ENCODE results near the gene MRPL36. TPM values are rescaled to one million over a fixed set of nuclear protein-coding genes. Genes with fewer than 3 reads are reported as not detected.

Gene MRPL36
- total and polyA plus RNA-seq, 2 donors (not counting 3 experiments of a cell fraction or from before 2014, with no cell fraction given) = 70.3 to 72.7 TPM

GRCh38 chr5:1827025-1827885, 27.6 kb upstream of the MRPL36 start:
- Histone ChIP-seq H3K9me1 (replicated peaks; ENCODE audit: control insufficient read depth, extremely low read depth, insufficient read depth, low read length) (no peaks in the 10 kb centered on the region), H3K9me3 (replicated peaks; ENCODE audit: control insufficient read depth, insufficient read depth, low read length) (no peaks in the 10 kb centered on the region), H3K4me1 (ENCODE audit: control insufficient read depth, extremely low read depth, insufficient read depth, low read length) (no peaks in the 10 kb centered on the region), H3K9ac (replicated peaks; ENCODE audit: extremely low read depth, insufficient read depth, low read length) (no peak overlapping the region), H3K27me3 (ENCODE audit: control insufficient read depth in 2 of 2, insufficient read depth in 2 of 2, low read length in 2 of 2) (no peaks in the 10 kb centered on the region), H3K4me2 (ENCODE audit: insufficient read depth, low read length) (no peak overlapping the region), H3K79me2 (ENCODE audit: control insufficient read depth, insufficient read depth, low read length) (no peaks in the 10 kb centered on the region), H3K27ac (ENCODE audit: insufficient read depth, low read depth, low read length) (no peak overlapping the region), H2AFZ (ENCODE audit: low read depth, low read length) (no peak overlapping the region), H3K36me3 (ENCODE audit: control insufficient read depth in 2 of 2, extremely low read depth in 1 of 2, insufficient read depth in 2 of 2, low read length in 2 of 2) (peaks cover 0 to 4% of the 10 kb centered on the region in 2 experiments), H3K4me3 (replicated peaks in 1 of 3; ENCODE audit: insufficient read depth in 1 of 3, low read depth in 1 of 3, low read length in 3 of 3) (no peak overlapping the region), H4K20me1 (replicated peaks; ENCODE audit: control insufficient read depth, extremely low read depth, insufficient read depth, low read length) (no peaks in the 10 kb centered on the region)
- BruUV-seq (replicated peaks) = no TSS peak
- intact Hi-C loops (cut with micrococcal nuclease) (no loop called here), dilution Hi-C loops (cut with MboI; ENCODE audit: extremely low pct_ligation_motif_present, low sequenced_read_pairs) (no loop called here)
- ChIA-PET CTCF (no interaction called here), POLR2A (no interaction called here)
- no peak for TF ChIP-seq GATA2 (IDR thresholded peaks at IDR 0.05; ENCODE audit: insufficient read depth, insufficient read length, low read depth, low read length)
- TF ChIP-seq CTCF (IDR thresholded peaks at IDR 0.05; ENCODE audit: extremely low read depth in 1 of 2, insufficient read depth in 1 of 2, low read depth in 1 of 2, low read length in 2 of 2) = no peak
- TF ChIP-seq MAX (IDR thresholded peaks at IDR 0.05; ENCODE audit: insufficient read depth, insufficient read length) = no peak
- TF ChIP-seq POLR2A (IDR thresholded peaks at IDR 0.05; ENCODE audit: low read depth, low read length) = no peak
- no peak for TF ChIP-seq FOS (IDR thresholded peaks at IDR 0.05; ENCODE audit: borderline replicate concordance, insufficient read depth, low read length)
- TF ChIP-seq POLR2AphosphoS5 (IDR thresholded peaks at IDR 0.05; ENCODE audit: insufficient read depth, low read depth, low read length) = no peak
- no peak for TF ChIP-seq MYC (IDR thresholded peaks at IDR 0.05; ENCODE audit: low read depth, low read length)
- TF ChIP-seq JUN (IDR thresholded peaks at IDR 0.05; ENCODE audit: borderline replicate concordance, insufficient read depth, insufficient read length, low read depth) = no peak
- no peak for TF ChIP-seq EZH2 (IDR thresholded peaks at IDR 0.05; ENCODE audit: borderline replicate concordance, low read depth, low read length, severe bottlenecking)
- FAIRE-seq (no peak), DNase-seq (ENCODE audit: low read depth, low spot score) (no peak)

Measured in endothelial cell of umbilical vein (primary cell).